ENCODE results near the gene CASD1.

The CASD1 gene

GRCh38 chr7:94590526-94591162 lies 81.0 kb downstream of the CASD1 start:
- no peak for DNase-seq

DNA sequence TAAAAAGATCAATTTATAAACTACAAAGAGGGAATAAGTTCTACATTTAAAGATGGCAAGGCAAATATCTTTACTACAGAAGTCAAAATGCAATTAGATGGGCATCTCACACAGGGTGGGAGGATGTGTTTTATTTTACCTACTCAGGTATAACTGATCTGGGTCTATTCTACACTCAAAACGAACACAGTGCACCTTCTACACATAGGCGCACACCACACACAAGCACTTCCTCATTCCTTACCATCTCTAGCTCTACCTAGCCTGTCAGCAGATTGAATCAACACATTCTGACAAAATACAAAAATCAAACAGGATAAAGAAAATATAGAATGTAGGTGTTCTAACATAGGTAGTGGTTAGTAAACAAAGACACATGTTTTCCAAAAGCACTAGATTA lies 81.6 kb downstream of the CASD1 start:
- no peak for DNase-seq

DNA sequence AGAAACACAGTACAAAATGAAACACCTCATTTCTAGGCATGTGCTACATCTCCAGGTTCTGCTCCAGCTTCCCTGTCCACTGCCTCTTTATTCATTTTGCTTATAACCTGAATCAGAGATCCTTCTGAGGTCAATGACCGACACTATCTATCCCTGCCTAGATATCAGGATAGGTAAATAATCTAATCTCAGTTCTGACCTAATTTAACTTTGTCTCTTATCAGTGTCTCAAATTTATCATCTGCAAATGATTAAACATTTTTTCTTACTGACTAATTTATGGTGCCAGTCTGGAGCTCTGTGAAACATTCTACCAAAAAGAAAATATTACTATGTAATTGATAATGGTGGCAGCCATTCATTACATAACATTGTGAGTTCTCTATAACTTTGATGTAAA lies 85.3 kb downstream of the CASD1 start:
- DNase-seq = no peak

GRCh38 chr7:94595717-94596116 lies 86.1 kb downstream of the CASD1 start:
- DNase-seq = no peak

- DNase-seq = no peak
Measured at GRCh38 chr7:94600267-94600666, 90.7 kb downstream of the CASD1 start.

GRCh38 chr7:94602181-94602580 lies 92.6 kb downstream of the CASD1 start:
- DNase-seq = no peak

- DNase-seq = no peak
Measured at GRCh38 chr7:94605031-94605430, 95.4 kb downstream of the CASD1 start.

All from stimulated activated CD4-positive, alpha-beta T cell treated with anti-CD3 and anti-CD28 coated beads, Interleukin-2, amount 100 ng/mL, for 24 hours (primary cell).